Amniotic epithelial cell (primary cell): ENCODE data around the gene ATP10A.

ENCODE experiments used
- DNase-seq: peaks from one replicate; pipeline ENCODE4 v3.0.0-alpha.2; 2010; ENCODE audit warnings: low read depth

Gene ATP10A

DNA sequence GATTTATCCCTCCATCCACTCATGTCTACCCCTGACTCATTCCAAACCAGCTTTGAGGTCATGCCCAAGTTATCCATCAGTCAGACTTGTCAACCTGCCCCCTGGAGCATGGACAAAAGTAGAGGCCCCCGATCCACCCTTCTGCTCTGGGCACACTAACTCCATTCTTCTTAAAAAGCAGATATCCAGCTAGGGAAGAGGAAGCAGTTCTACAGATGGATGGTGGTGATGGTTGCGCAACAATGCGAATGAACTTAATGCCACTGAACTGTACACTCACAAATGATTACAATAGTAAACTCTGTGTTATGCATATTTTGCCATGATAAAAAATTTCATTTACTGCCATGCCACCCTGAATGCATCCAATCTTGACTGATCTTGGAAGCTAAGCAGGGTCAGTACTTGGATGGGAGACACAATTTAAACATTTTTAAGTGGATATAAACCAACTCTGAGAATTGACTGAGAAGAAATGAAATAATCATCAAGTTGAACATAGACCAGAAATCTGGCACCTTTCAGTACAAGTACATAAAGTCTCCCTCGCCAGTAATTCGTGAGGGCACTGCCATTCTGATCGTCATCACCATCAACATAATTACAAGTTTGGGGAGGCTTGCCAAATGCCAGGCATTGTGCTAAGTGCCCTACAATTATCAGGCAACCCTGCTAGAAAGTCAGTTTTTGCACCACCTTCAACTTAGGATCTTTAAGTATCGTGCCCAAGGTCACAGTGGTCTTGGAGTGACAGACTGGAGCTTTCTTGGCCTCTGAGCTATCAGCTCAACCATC is 124.8 kb downstream of the ATP10A start:
- DNase-seq = no peak

GRCh38 chr15:25737218-25737643 is 125.9 kb downstream of the ATP10A start:
- no peak for DNase-seq

- DNase-seq = no peak
Observed at GRCh38 chr15:25736461-25736860, 126.7 kb downstream of the ATP10A start.

- DNase-seq = no peak
Observed at GRCh38 chr15:25735550-25736384, 127.4 kb downstream of the ATP10A start.

DNA sequence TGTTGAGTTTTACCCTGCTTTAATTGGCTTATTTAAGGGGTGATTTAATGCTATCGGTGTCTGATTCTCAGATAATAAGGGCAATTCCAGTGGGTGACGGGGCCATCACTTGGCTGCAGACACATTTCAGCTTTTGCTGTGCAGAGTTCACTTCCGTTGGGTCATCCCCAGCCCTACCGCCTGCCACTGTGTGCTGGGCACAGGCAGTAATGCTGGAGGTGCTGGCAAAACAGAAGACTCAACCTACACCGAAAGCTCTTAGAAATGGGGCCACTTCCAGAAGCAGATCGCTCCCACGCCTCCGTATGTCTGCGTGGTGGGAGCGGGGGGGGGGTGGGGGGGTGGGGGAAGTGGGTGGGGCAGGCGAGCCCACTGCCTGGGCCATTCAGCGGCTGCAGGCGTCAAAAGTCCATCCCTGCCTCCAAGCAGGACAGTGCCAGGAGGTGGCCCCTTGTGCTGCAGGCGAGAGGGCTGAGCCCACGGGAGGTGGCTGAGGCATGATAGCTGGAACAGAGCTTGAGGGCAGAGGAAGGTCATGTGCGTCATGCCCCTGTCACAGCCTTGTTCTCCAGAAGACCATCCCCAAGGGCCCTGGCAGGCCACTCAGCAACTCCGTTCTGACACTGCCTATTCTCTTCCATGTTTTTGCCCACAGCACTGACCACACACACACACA is 128.3 kb downstream of the ATP10A start:
- DNase-seq = no peak

- no peak for DNase-seq
Observed at GRCh38 chr15:25733856-25734679, 129.1 kb downstream of the ATP10A start.

DNA sequence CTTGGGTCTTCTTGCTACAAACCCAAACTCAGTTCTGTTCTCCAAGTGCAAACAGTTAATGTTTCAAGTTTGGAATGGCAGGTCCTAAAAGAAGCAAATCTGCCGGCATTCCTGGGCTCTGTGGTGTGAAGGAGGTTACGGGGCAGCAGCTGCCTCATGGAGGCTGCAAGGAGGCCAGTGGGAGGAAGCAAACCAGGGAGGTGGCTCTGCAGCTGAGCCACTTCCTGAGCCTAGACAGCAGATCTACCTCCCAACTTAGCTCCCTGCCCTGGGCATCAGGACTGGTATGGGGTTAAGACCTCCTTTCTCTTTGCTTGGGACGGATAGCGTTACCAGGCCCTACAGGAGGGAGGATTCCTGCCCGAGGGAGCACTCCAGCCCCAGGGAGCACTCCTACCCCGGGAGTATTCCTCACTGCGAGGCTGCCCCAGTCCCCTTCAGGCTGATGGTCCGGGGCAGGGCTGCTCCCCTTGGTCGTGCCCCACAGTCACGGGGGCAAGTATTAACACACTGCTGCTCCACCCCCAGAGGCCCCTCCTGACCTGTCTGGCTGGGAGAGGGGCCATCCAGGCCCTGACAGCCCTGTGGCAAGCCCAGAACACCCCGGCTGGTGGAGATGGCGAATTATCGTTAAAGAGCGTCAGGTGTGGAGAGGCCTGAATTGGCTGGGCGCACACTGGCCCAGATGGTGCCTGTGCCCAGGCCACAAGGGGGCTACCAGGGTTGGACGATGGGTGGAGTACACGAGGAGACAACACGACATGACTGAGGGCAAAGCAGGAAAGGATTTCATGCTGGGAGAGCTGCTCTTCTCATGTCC is 129.9 kb downstream of the ATP10A start:
- no peak for DNase-seq

DNA sequence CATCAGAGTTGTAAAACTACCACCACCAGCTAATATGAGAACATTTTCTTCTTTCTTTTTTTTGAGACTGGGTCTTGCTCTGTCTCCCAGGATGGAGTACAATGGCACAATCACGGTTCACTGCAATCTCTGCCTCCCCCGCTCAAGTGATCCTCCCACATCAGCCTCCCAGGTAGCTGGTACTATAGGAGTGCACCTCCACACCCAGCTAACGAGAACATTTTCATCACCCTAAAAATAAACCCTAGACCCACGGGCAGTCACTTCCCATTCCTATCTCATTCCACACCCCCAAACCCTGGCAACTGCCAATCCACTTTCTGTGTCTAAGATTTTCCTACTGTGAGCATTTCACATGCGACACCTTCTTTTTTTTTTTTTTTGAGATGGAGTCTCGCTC is 130.9 kb downstream of the ATP10A start:
- no peak for DNase-seq

DNA sequence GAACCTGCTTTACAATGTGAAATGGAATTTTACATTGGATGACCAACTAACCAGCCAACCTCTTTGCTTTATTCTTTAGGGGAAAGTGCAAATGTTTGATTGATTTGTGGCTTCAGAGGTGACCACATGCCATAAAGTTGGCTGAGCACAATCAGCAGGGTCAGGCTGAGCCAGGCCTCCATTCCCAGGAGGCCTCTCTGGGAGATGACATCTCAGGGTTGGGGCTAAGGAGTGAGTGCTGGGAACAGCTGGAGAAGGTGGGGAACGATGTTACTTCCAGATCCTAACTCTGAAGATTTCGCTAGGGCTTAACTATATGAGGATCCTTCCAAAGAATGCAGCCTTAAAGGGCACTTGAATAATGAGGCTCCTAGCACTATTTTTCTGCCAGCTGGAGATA is 131.7 kb downstream of the ATP10A start:
- DNase-seq = no peak

DNA sequence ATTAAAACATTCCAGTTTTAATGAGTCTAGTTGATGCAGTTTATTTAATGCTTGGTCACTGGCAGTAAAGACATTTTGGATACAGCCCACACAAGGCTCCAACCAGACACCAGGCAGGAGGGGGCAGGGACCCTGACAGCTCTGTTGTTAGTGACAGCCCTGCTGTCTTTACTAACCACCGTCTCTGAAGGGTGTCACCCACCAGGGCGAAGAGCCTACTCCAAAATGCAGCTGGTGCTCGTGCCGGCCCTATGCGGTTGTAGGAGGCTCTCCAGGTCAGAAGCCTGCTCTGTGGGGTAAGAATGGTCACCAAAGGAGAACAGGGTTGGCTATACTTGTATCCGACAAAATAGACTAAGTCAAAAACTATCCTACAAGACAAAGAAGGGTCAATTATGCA is 132.2 kb downstream of the ATP10A start:
- DNase-seq = no peak

DNA sequence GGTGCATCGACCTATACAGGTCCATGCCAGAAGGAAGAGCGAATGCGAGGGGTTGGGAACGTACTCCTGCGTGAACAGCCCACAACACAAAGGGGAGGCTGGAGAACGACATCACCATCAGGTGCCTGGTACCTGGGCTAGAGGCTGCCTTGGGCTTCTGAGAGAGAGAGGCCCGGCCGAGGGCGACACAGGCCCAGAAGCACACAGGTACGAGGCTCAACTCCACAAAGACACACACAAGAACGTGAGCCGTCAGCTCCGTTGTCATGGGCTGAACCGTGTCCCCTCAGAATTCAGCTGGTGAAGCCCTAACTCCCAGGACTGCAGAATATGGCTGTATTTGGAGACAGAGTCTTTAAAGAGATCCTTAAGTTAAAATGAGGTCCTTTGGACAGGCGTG is 134.3 kb downstream of the ATP10A start:
- no peak for DNase-seq

GRCh38 chr15:25727867-25728600 is 135.1 kb downstream of the ATP10A start:
- no peak for DNase-seq

GRCh38 chr15:25727116-25727515 is 136.0 kb downstream of the ATP10A start:
- no peak for DNase-seq

DNA sequence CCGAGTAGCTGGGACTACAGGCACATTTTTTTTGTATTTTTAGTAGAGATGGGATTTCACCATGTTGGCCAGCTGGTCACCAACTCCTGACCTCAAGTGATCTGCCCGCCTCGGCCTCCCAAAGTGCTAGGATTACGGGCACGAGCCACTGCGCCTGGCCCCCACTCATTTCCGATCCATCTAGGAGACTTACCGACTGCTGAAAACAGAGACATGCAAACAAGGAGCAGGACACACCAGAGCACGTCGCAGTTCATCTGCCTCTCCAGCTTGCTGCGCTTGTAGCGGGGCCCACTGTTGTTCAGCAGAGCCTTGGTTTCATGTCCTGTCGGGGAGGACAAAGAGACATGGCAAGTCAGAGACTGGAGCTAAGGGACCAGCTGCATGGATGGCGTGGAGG is 137.4 kb downstream of the ATP10A start:
- DNase-seq = no peak

GRCh38 chr15:25724899-25725298 is 138.2 kb downstream of the ATP10A start:
- DNase-seq = no peak

DNA sequence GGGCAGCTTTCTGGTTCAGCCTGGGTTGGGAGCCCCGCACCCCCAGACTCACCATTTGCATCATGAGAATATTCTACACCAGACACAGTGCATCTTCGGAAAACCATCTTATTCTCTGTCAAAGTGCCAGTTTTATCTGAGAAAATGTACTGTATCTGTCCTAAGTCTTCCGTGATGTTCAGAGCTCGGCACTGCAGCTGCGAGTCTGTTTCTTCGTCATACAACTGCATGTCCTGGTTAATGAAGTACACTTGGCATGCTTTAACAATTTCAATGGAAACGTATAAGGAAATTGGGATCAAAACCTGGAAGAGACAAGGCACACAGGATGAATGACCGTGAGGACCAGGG is 141.5 kb downstream of the ATP10A start:
- no peak for DNase-seq

- DNase-seq = no peak
Observed at GRCh38 chr15:25719101-25719985, 143.8 kb downstream of the ATP10A start.

DNA sequence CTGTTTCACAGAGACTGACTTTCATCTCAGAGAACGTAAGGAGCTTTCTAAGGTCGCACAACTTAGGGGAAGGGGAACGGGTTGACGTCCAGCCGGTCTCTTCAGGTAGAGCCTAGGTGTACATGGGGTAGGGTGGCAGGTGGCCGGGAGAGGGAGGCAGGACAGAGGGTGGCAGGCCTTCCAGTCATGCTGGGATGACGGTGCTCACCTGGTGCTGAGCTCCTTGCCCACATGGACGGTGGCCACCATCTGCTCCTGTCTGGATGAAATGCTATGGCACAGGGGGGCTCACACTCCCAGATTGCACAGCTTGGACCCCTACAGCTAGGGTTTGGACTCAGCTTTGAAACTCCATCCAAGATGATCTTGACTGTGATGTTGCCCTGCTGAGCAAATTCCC is 144.5 kb downstream of the ATP10A start:
- DNase-seq = no peak

- DNase-seq = no peak
Observed at GRCh38 chr15:25718169-25718536, 145.0 kb downstream of the ATP10A start.
